Endothelial cell of umbilical vein (primary cell): Measurements from ENCODE around the gene RNASEH2A. TPM values are rescaled to one million over a fixed set of nuclear protein-coding genes. Genes with fewer than 3 reads are reported as not detected.

Experiments used
- BruUV-seq: library from RNA; stranded (reverse); fragments of 400-500 nt; replicated peaks from 2 replicates; lab custom pipeline; 2021; lab: Mats Ljungman, UMichigan
- CTCF ChIA-PET: fragments of 300-600, 350-600 bp; sonication (Branson Sonifier 250); formaldehyde crosslinking; loops from one replicate; lab custom pipeline; 2021; ENCODE audit warnings: antibody characterized with exemption, inconsistent platforms; lab: Charles Lee
- POLR2A ChIA-PET: fragments of 300-600, 350-600 bp; sonication (Branson Sonifier 250); formaldehyde crosslinking; loops from one replicate; lab custom pipeline; 2021; ENCODE audit warnings: antibody characterized with exemption, inconsistent platforms; lab: Charles Lee
- DNase-seq: peaks from one replicate; pipeline ENCODE4 v3.0.0-alpha.2; 2011; ENCODE audit warnings: low read depth, low spot score
- FAIRE-seq: peaks from 2 replicates; lab custom pipeline; 2011; peaks lifted over from hg19 to GRCh38; lab: Jason Lieb, UNC
- H2AFZ ChIP-seq: 2 replicates; pipeline ENCODE4 v1.6.0; 2012; ENCODE audit warnings: low read depth, low read length, control low read depth, inconsistent platforms
- H3K27ac ChIP-seq: 2 replicates; pipeline ENCODE4 v1.5.1; 2011; ENCODE audit warnings: low read depth, mild to moderate bottlenecking, control low read depth, low read length, moderate library complexity; ENCODE audit not compliant: insufficient read depth
- H3K27me3 ChIP-seq, 2 experiments: 2 replicates each; pipeline versions ENCODE4 v1.6.0 to v1.6.1; 2011; ENCODE audit warnings: low read length in 2 of 2, mixed read lengths in 1 of 2; ENCODE audit not compliant: control insufficient read depth in 2 of 2, insufficient read depth in 2 of 2
- H3K36me3 ChIP-seq, 2 experiments: 2 replicates in 1 of 2; 3 replicates in 1 of 2; pipeline ENCODE4 v1.5.1; 2011; ENCODE audit warnings: low read length in 2 of 2, mild to moderate bottlenecking in 1 of 2, moderate library complexity in 1 of 2; ENCODE audit not compliant: control insufficient read depth in 2 of 2, insufficient read depth in 2 of 2; ENCODE audit errors: extremely low read depth in 1 of 2
- H3K4me1 ChIP-seq: 3 replicates; pipeline ENCODE4 v1.5.1; 2011; ENCODE audit warnings: mild to moderate bottlenecking, low read length; ENCODE audit not compliant: control insufficient read depth, insufficient read depth; ENCODE audit errors: extremely low read depth
- H3K4me2 ChIP-seq: 2 replicates; pipeline ENCODE4 v1.6.1; 2011; ENCODE audit warnings: low read length, control low read depth, mixed read lengths; ENCODE audit not compliant: insufficient read depth
- H3K4me3 ChIP-seq, 3 experiments: fragments of 200-600 bp in 1 of 3; sonication (generic), shearing (Covaris generic) in 1 of 3; replicated peaks in 1 of 3; 2 replicates each; pipeline ENCODE4 v1.5.1; 2011 to 2016; ENCODE audit warnings: control low read depth in 3 of 3, low read length in 3 of 3, mild to moderate bottlenecking in 2 of 3, inconsistent platforms in 1 of 3, low read depth in 1 of 3, moderate library complexity in 1 of 3; ENCODE audit not compliant: insufficient read depth in 1 of 3
- H3K79me2 ChIP-seq: 2 replicates; pipeline ENCODE4 v1.6.0; 2012; ENCODE audit warnings: low read length, inconsistent platforms; ENCODE audit not compliant: control insufficient read depth, insufficient read depth
- H3K9ac ChIP-seq: replicated peaks from 2 replicates; pipeline ENCODE3; 2011; ENCODE audit warnings: low read length, control low read depth; ENCODE audit not compliant: insufficient read depth; ENCODE audit errors: extremely low read depth
- H3K9me1 ChIP-seq: replicated peaks from 3 replicates; pipeline ENCODE4 v1.6.0; 2011; ENCODE audit warnings: mild to moderate bottlenecking, low read length; ENCODE audit not compliant: control insufficient read depth, insufficient read depth; ENCODE audit errors: extremely low read depth
- H3K9me3 ChIP-seq: replicated peaks from 2 replicates; pipeline ENCODE4 v1.5.1; 2012; ENCODE audit warnings: low read length, inconsistent platforms; ENCODE audit not compliant: control insufficient read depth, insufficient read depth
- H4K20me1 ChIP-seq: replicated peaks from 2 replicates; pipeline ENCODE3; 2011; ENCODE audit warnings: mild to moderate bottlenecking, low read length; ENCODE audit not compliant: control insufficient read depth, insufficient read depth; ENCODE audit errors: extremely low read depth
- CTCF ChIP-seq, 2 donors: IDR thresholded peaks; 1 replicate in 1 of 2; 2 replicates in 1 of 2; pipeline ENCODE4 v1.5.1; 2011; ENCODE audit warnings: low read length in 2 of 2, mild to moderate bottlenecking in 2 of 2, moderate library complexity in 2 of 2, control low read depth in 1 of 2, inconsistent platforms in 1 of 2, low read depth in 1 of 2; ENCODE audit not compliant: insufficient read depth in 1 of 2; ENCODE audit errors: extremely low read depth in 1 of 2
- EZH2 ChIP-seq: IDR thresholded peaks from 2 replicates; pipeline ENCODE4 v1.6.1; 2012; ENCODE audit warnings: borderline replicate concordance, low read depth, mild to moderate bottlenecking, moderate library complexity, low read length, inconsistent platforms; ENCODE audit not compliant: severe bottlenecking
- FOS ChIP-seq: IDR thresholded peaks from 2 replicates; pipeline ENCODE4 v1.6.1; 2011; ENCODE audit warnings: mild to moderate bottlenecking, low read length, moderate library complexity, borderline replicate concordance; ENCODE audit not compliant: insufficient read depth
- GATA2 ChIP-seq: IDR thresholded peaks from 2 replicates; pipeline ENCODE4 v1.7.0; 2011; ENCODE audit warnings: low read depth, mild to moderate bottlenecking, moderate library complexity, mixed read lengths, low read length; ENCODE audit not compliant: insufficient read length, insufficient read depth
- JUN ChIP-seq: IDR thresholded peaks from 2 replicates; pipeline ENCODE4 v1.6.1; 2011; ENCODE audit warnings: borderline replicate concordance, low read depth; ENCODE audit not compliant: insufficient read length, insufficient read depth
- POLR2A ChIP-seq: IDR thresholded peaks from 2 replicates; pipeline ENCODE4 v1.6.1; 2012; ENCODE audit warnings: low read depth, mild to moderate bottlenecking, control low read depth, low read length
- dilution Hi-C: fragments of 300-500 bp; cut with MboI; formaldehyde crosslinking; loops from one replicate; pipeline ENCODE4 v1.15.0; 2019; ENCODE audit warnings: low sequenced_read_pairs; ENCODE audit not compliant: extremely low pct_ligation_motif_present
- intact Hi-C: fragments of 100-400 bp; cut with micrococcal nuclease; formaldehyde crosslinking; loops from one replicate; pipeline ENCODE4 v1.10.0; 2022
- polyA plus RNA-seq, 4 experiments: library from polyadenylated mRNA; depleted of rRNA in 3 of 4; stranded (reverse) in 3 of 4; unstranded in 1 of 4; fragments of >200 nt; gene quantifications; 2 replicates each; pipeline versions ENCODE4 v1.2.1 to v1.2.3, GENCODE V29; 2011 to 2012; ENCODE audit warnings: missing spikeins in 1 of 4
- total RNA-seq: library from RNA; stranded (reverse); gene quantifications from 2 replicates; pipeline ENCODE4 v1.2.3, GENCODE V29; 2021
- TF ChIP-seq, protein P1 (sequence below): IDR thresholded peaks from 2 replicates; pipeline ENCODE4 v1.6.1; 2011; ENCODE audit not compliant: insufficient read depth, insufficient read length

RNASEH2A gene
- total and polyA plus RNA-seq, 2 donors (not counting 3 experiments of a cell fraction or from before 2014, with no cell fraction given): 25.6 to 45.4 TPM

DNA sequence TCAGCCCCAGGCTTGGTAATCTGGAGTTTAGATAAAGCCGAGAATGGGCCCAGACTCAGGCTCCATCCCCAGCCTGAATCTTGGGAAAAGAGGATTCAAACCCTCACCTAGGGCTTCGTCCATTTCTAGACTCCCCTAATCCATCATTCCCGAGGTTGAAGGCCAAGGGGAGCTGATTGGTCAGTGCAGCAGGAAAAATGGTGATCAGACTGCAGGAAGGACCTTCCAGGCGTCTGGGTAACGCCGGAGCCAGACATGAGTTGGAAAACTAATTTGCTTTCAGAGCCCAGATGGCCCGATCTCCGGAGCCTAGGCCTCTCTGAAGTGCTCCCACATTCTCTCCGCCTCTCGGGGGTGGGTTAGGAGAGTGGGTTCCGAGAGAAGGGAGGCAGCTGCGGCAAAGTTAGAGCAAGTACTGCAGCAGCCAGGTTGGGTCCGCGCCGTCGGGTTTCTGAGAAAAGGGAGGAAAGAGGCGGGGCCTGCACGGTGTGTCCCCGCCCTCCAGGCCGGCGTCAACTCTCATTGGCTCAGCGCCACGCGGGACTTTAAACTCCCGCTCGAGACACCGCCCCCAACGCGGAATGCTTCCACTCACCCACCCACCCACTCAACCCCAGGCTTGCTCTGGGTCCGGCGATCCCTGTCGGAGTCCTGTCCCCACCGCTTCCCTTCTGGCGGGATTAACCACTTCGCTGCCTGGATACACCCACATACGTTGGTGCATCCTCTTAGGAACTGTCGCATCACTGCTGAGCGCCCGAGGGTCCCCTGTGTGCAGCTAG, 28.8 kb downstream of the RNASEH2A start:
- Histone ChIP-seq H2AFZ (no peak overlapping the region), H3K4me1 (no peaks in the 10 kb centered on the region), H3K27ac (no peak overlapping the region), H3K4me3 (no peak overlapping the region), H3K27me3 (peaks cover 55 to 66% of the 10 kb centered on the region in 2 experiments), H3K4me2 (no peak overlapping the region), H3K9me1 (no peaks in the 10 kb centered on the region), H4K20me1 (no peaks in the 10 kb centered on the region), H3K9ac (no peak overlapping the region), H3K79me2 (no peaks in the 10 kb centered on the region), H3K36me3 (no peaks in the 10 kb centered on the region), H3K9me3 (no peaks in the 10 kb centered on the region)
- CTCF ChIA-PET: interaction anchor here (0.7 to 1.8 kb wide), 6 partner anchors 9 to 113 kb away, joined by 3 to 5 read pairs (median 4); no protein-coding TSS in a partner anchor
- DNase-seq (no peak), FAIRE-seq (peak; percentile 53)
- TF ChIP-seq FOS (no peak), POLR2A (no peak), JUN (no peak), EZH2 (peak; percentile 69), GATA2 (no peak)
- TF ChIP-seq, protein P1, sequence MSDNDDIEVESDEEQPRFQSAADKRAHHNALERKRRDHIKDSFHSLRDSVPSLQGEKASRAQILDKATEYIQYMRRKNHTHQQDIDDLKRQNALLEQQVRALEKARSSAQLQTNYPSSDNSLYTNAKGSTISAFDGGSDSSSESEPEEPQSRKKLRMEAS: no peak
- POLR2A ChIA-PET: interaction anchor here (0.7 kb wide), 1 partner anchor 1306 kb away, joined by 5 read pairs; the partner anchor contains the start of gene ECSIT
- intact Hi-C loops (no loop called here), dilution Hi-C loops (no loop called here)
- BruUV-seq: no TSS peak

GRCh38 chr19:12836529-12836863, 30.1 kb downstream of the RNASEH2A start:
- Histone ChIP-seq H3K9me3 (no peaks in the 10 kb centered on the region), H3K9me1 (no peaks in the 10 kb centered on the region), H3K4me3 (no peak overlapping the region), H3K4me1 (no peaks in the 10 kb centered on the region), H3K27ac (no peak overlapping the region), H4K20me1 (no peaks in the 10 kb centered on the region), H3K9ac (no peak overlapping the region), H3K79me2 (no peaks in the 10 kb centered on the region), H2AFZ (no peak overlapping the region), H3K36me3 (no peaks in the 10 kb centered on the region), H3K4me2 (no peak overlapping the region), H3K27me3 (peaks cover 55 to 70% of the 10 kb centered on the region in 2 experiments)
- TF ChIP-seq CTCF (IDR thresholded peaks at IDR 0.05; ENCODE audit: extremely low read depth in 1 of 2, insufficient read depth in 1 of 2, low read depth in 1 of 2, low read length in 2 of 2) (no peak), JUN (no peak), FOS (no peak)
- DNase-seq (no peak), FAIRE-seq (no peak)
- ChIA-PET CTCF (interaction anchor here (0.6 to 1.8 kb wide), 6 partner anchors 10 to 75 kb away, joined by 3 to 18 read pairs (median 4); no protein-coding TSS in a partner anchor), POLR2A (no interaction called here)
- dilution Hi-C loops (no loop called here), intact Hi-C loops (no loop called here)
- no TSS peak for BruUV-seq
